ENCODE data around the gene LRGUK.

GRCh38 chr7:134210976-134211663 is 84.0 kb downstream of the LRGUK start:
- TF ChIP-seq, protein P1, sequence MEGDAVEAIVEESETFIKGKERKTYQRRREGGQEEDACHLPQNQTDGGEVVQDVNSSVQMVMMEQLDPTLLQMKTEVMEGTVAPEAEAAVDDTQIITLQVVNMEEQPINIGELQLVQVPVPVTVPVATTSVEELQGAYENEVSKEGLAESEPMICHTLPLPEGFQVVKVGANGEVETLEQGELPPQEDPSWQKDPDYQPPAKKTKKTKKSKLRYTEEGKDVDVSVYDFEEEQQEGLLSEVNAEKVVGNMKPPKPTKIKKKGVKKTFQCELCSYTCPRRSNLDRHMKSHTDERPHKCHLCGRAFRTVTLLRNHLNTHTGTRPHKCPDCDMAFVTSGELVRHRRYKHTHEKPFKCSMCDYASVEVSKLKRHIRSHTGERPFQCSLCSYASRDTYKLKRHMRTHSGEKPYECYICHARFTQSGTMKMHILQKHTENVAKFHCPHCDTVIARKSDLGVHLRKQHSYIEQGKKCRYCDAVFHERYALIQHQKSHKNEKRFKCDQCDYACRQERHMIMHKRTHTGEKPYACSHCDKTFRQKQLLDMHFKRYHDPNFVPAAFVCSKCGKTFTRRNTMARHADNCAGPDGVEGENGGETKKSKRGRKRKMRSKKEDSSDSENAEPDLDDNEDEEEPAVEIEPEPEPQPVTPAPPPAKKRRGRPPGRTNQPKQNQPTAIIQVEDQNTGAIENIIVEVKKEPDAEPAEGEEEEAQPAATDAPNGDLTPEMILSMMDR (IDR thresholded peaks at IDR 0.05 in 4 of 5, conservative IDR thresholded peaks at IDR 0.05 in 1 of 5), result no peak
- no peak for TF ChIP-seq POLR2A (IDR thresholded peaks at IDR 0.05)
